Adrenal gland (tissue), 5 donors: ENCODE measurements around the gene NCKAP5.

Source experiments
- POLR2A ChIP-seq, 2 donors: fragments of 450-650 bp; IDR thresholded peaks; one replicate each; pipeline ENCODE4 v1.6.1; 2017; ENCODE audit warnings: antibody characterized with exemption in 2 of 2, mild to moderate bottlenecking in 2 of 2, moderate library complexity in 1 of 2
- TF ChIP-seq, protein P1 (sequence below), 6 experiments: fragments of 450-650 bp in 4 of 6; fragments of 200-600 bp in 2 of 6; sonication (generic) in 1 of 6; IDR thresholded peaks; 1 replicate in 5 of 6; 2 replicates in 1 of 6; pipeline versions ENCODE4 v1.5.1 to v1.8.0; 2016 to 2021; ENCODE audit warnings: antibody characterized with exemption in 6 of 6, mild to moderate bottlenecking in 2 of 6, moderate library complexity in 1 of 6
- donor health status: DM: no; HTN: no; CAD: no.

DNA sequence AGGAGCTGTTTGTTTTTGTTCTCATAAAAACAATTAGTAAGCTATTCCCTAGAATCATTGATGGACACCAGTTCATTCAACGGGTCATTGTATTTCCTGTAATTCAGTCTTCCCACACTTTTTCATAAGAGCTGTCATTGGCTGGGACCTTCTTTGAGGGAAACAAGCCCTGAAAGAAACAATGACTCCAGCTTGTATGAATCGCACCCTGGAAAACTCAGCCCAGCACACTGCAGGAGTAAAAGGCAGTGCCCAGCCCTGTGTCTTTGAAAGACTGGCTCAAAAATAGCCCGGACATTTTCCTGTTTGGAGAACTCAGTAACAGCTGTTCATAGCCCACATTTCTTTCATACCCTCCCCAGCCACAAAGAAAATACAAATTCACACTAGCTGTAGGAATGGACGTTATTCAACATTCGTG is 81.5 kb downstream of the NCKAP5 start:
- TF ChIP-seq, protein P1, sequence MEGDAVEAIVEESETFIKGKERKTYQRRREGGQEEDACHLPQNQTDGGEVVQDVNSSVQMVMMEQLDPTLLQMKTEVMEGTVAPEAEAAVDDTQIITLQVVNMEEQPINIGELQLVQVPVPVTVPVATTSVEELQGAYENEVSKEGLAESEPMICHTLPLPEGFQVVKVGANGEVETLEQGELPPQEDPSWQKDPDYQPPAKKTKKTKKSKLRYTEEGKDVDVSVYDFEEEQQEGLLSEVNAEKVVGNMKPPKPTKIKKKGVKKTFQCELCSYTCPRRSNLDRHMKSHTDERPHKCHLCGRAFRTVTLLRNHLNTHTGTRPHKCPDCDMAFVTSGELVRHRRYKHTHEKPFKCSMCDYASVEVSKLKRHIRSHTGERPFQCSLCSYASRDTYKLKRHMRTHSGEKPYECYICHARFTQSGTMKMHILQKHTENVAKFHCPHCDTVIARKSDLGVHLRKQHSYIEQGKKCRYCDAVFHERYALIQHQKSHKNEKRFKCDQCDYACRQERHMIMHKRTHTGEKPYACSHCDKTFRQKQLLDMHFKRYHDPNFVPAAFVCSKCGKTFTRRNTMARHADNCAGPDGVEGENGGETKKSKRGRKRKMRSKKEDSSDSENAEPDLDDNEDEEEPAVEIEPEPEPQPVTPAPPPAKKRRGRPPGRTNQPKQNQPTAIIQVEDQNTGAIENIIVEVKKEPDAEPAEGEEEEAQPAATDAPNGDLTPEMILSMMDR (IDR thresholded peaks at IDR 0.05), result no peak
- TF ChIP-seq POLR2A (IDR thresholded peaks at IDR 0.05), result no peak
